ENCODE results near the gene IPP. TPM values are rescaled to one million over a fixed set of nuclear protein-coding genes. Genes with fewer than 3 reads are reported as not detected.
A peak's percentile ranks its signal among the peaks of the same experiment; 100 is the strongest.
"Not testable (repeated sequence)": the region's sequence is repeated elsewhere in the genome, so short reads cannot be mapped to it uniquely, and the experiment has no call there.

Gene IPP
- total RNA-seq, 3 donors from 2014 or later (not counting 1 experiment from before 2014, with no cell fraction given) = 15.3 to 20.8 (median 19.1) TPM

GRCh38 chr1:45713711-45714110 lies 36.7 kb downstream of the IPP start:
- Mint-ChIP-seq H3K27ac (no peak overlapping the region), H3K27me3 (ENCODE audit: low read depth in 2 of 2) (no peaks in the 10 kb centered on the region), H3K9me3 (no peaks in the 10 kb centered on the region), H3K36me3 (peaks cover 8% of the 10 kb centered on the region), H3K4me1 (no peaks in the 10 kb centered on the region), H3K4me3 (no peak overlapping the region)
- no peaks in the 10 kb centered on the region for H3K27me3 ChIP-seq (ENCODE audit: control insufficient read depth, insufficient read depth, low read length)
- no peak for DNase-seq
- H3K27ac ChIP-seq (ENCODE audit: low read length) = no peak overlapping the region
- intact Hi-C loops (cut with micrococcal nuclease) = no loop called here
- no peak overlapping the region for H3K4me3 ChIP-seq (ENCODE audit: low read length)
- no peaks in the 10 kb centered on the region for H3K4me1 ChIP-seq (ENCODE audit: control insufficient read depth, insufficient read depth, low read length)
- TF ChIP-seq, protein P1, sequence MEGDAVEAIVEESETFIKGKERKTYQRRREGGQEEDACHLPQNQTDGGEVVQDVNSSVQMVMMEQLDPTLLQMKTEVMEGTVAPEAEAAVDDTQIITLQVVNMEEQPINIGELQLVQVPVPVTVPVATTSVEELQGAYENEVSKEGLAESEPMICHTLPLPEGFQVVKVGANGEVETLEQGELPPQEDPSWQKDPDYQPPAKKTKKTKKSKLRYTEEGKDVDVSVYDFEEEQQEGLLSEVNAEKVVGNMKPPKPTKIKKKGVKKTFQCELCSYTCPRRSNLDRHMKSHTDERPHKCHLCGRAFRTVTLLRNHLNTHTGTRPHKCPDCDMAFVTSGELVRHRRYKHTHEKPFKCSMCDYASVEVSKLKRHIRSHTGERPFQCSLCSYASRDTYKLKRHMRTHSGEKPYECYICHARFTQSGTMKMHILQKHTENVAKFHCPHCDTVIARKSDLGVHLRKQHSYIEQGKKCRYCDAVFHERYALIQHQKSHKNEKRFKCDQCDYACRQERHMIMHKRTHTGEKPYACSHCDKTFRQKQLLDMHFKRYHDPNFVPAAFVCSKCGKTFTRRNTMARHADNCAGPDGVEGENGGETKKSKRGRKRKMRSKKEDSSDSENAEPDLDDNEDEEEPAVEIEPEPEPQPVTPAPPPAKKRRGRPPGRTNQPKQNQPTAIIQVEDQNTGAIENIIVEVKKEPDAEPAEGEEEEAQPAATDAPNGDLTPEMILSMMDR (IDR thresholded peaks at IDR 0.05) = no peak
- no peak for ATAC-seq
- H3K9me3 ChIP-seq (ENCODE audit: control insufficient read depth, insufficient read depth, low read length) = no peaks in the 10 kb centered on the region
- WGBS (ENCODE audit: insufficient coverage) = 100% methylated on average over 3 of the region's 3 CpGs
- peaks cover 27% of the 10 kb centered on the region for H3K36me3 ChIP-seq (ENCODE audit: control insufficient read depth, insufficient read depth, low read length)

GRCh38 chr1:45704637-45705036 lies 45.8 kb downstream of the IPP start:
- H3K27ac ChIP-seq (ENCODE audit: low read length) = no peak overlapping the region
- Mint-ChIP-seq H3K36me3 (peaks cover 10% of the 10 kb centered on the region), H3K9me3 (peaks cover 2% of the 10 kb centered on the region in 2 donors), H3K4me1 (peaks cover 0 to 4% of the 10 kb centered on the region in 2 donors), H3K27ac (no peak overlapping the region), H3K27me3 (ENCODE audit: low read depth in 2 of 2) (no peaks in the 10 kb centered on the region), H3K4me3 (no peak overlapping the region)
- DNase-seq (no peak), ATAC-seq (no peak)
- intact Hi-C loops (cut with micrococcal nuclease) = no loop called here
- no peaks in the 10 kb centered on the region for H3K4me1 ChIP-seq (ENCODE audit: control insufficient read depth, insufficient read depth, low read length)
- H3K4me3 ChIP-seq (ENCODE audit: low read length) = no peak overlapping the region
- 100% methylated on average over 1 of the region's 1 CpG for WGBS (ENCODE audit: insufficient coverage)
- no peaks in the 10 kb centered on the region for H3K9me3 ChIP-seq (ENCODE audit: control insufficient read depth, insufficient read depth, low read length)
- H3K36me3 ChIP-seq (ENCODE audit: control insufficient read depth, insufficient read depth, low read length) = peaks cover 8% of the 10 kb centered on the region
- TF ChIP-seq, protein P1 (IDR thresholded peaks at IDR 0.05) = no peak
- H3K27me3 ChIP-seq (ENCODE audit: control insufficient read depth, insufficient read depth, low read length) = no peaks in the 10 kb centered on the region

DNA sequence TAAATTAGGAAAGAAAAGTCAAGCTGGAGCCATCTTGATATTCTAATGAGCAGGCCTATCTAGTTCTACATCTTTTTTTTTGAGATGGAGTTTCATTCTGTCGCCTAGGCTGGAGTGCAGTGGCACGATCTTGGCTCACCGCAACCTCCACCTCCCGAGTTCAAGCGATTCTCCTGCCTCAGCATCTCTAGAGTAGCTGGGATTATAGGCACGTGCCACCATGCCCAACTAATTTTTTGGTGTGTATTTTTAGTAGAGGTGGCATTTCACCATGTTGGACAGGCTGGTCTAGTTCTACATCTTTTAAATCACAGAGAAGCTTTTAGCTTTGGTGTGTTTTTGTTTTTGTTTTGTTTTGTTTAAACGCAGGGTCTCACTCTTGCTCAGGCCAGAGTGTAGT lies 55.6 kb downstream of the IPP start:
- ATAC-seq (no peak), DNase-seq (no peak)
- Histone ChIP-seq H3K27ac (ENCODE audit: low read length) (no peak overlapping the region), H3K36me3 (ENCODE audit: control insufficient read depth, insufficient read depth, low read length) (peaks cover 28% of the 10 kb centered on the region), H3K27me3 (ENCODE audit: control insufficient read depth, insufficient read depth, low read length) (no peaks in the 10 kb centered on the region), H3K9me3 (ENCODE audit: control insufficient read depth, insufficient read depth, low read length) (no peaks in the 10 kb centered on the region), H3K4me3 (ENCODE audit: low read length) (no peak overlapping the region), H3K4me1 (ENCODE audit: control insufficient read depth, insufficient read depth, low read length) (no peaks in the 10 kb centered on the region)
- H3K27me3 Mint-ChIP-seq (ENCODE audit: low read depth in 2 of 2) = no peaks in the 10 kb centered on the region
- H3K4me1 Mint-ChIP-seq = no peaks in the 10 kb centered on the region
- TF ChIP-seq, protein P1 (IDR thresholded peaks at IDR 0.05) = no peak
- H3K36me3 Mint-ChIP-seq = no peaks in the 10 kb centered on the region
- no peaks in the 10 kb centered on the region for H3K9me3 Mint-ChIP-seq
- intact Hi-C loops (cut with micrococcal nuclease) = no loop called here
- WGBS (ENCODE audit: insufficient coverage) = 97% methylated on average over 7 of the region's 7 CpGs
- H3K27ac Mint-ChIP-seq = no peak overlapping the region
- no peak overlapping the region for H3K4me3 Mint-ChIP-seq

GRCh38 chr1:45693811-45694210 lies 56.6 kb downstream of the IPP start:
- 93% methylated on average over 7 of the region's 8 CpGs for WGBS (ENCODE audit: insufficient coverage)
- intact Hi-C loops (cut with micrococcal nuclease); H3K27me3 Mint-ChIP-seq (ENCODE audit: low read depth in 2 of 2); H3K4me1 ChIP-seq (ENCODE audit: control insufficient read depth, insufficient read depth, low read length); H3K36me3 Mint-ChIP-seq; H3K9me3 ChIP-seq (ENCODE audit: control insufficient read depth, insufficient read depth, low read length); H3K4me3 Mint-ChIP-seq; H3K27ac ChIP-seq (ENCODE audit: low read length); ATAC-seq; H3K4me3 ChIP-seq (ENCODE audit: low read length); H3K9me3 Mint-ChIP-seq; H3K27me3 ChIP-seq (ENCODE audit: control insufficient read depth, insufficient read depth, low read length); H3K4me1 Mint-ChIP-seq; DNase-seq: not testable (repeated sequence)
- H3K36me3 ChIP-seq (ENCODE audit: control insufficient read depth, insufficient read depth, low read length) = peaks cover 26% of the 10 kb centered on the region
- peak overlapping the region in 1 of 2 donors; percentile 67 for H3K27ac Mint-ChIP-seq
